ENCODE data around the gene GPALPP1.
A peak's percentile ranks its signal among the peaks of the same experiment; 100 is the strongest.
"Not testable (repeated sequence)": the region's sequence is repeated elsewhere in the genome, so short reads cannot be mapped to it uniquely, and the experiment has no call there.

Gene GPALPP1

GRCh38 chr13:44989071-44989889, at the start of gene GPALPP1, which contains the start of gene NUFIP1:
GPALPP1 (plus strand) TSS chr13:44989538; CDS start chr13:44989655, 117 bp downstream.
NUFIP1 (minus strand) TSS chr13:44989471; CDS start chr13:44989436, 35 bp downstream.
- DNase-seq (ENCODE audit: low spot score), result peak; percentile 82

GRCh38 chr13:44943411-44943810, 45.9 kb upstream of the GPALPP1 start:
- not testable (repeated sequence) for DNase-seq (ENCODE audit: low spot score)

- no peak for DNase-seq (ENCODE audit: low spot score)
Observed at GRCh38 chr13:44951184-44951583, 38.2 kb upstream of the GPALPP1 start.

- no peak for DNase-seq (ENCODE audit: low spot score)
Observed at GRCh38 chr13:44952671-44953070, 36.7 kb upstream of the GPALPP1 start.

GRCh38 chr13:44954224-44954623, 35.1 kb upstream of the GPALPP1 start:
- no peak for DNase-seq (ENCODE audit: low spot score)

GRCh38 chr13:44955406-44955805, 33.9 kb upstream of the GPALPP1 start:
- DNase-seq (ENCODE audit: low spot score), result no peak

- no peak for DNase-seq (ENCODE audit: low spot score)
Observed at GRCh38 chr13:44961997-44962396, 27.3 kb upstream of the GPALPP1 start.

- no peak for DNase-seq (ENCODE audit: low spot score)
Observed at GRCh38 chr13:44967704-44968433, 21.5 kb upstream of the GPALPP1 start.

- DNase-seq (ENCODE audit: low spot score), result no peak
Observed at GRCh38 chr13:44968434-44968815, 20.9 kb upstream of the GPALPP1 start.

GRCh38 chr13:44969551-44970484, 19.5 kb upstream of the GPALPP1 start:
- DNase-seq (ENCODE audit: low spot score), result peak; percentile 43

GRCh38 chr13:44971656-44972595, 17.4 kb upstream of the GPALPP1 start:
- DNase-seq (ENCODE audit: low spot score), result no peak

GRCh38 chr13:44972956-44973581, 16.3 kb upstream of the GPALPP1 start:
- DNase-seq (ENCODE audit: low spot score), result peak; percentile 62

GRCh38 chr13:44974056-44974793, 15.1 kb upstream of the GPALPP1 start:
- no peak for DNase-seq (ENCODE audit: low spot score)

GRCh38 chr13:44976196-44976595, 13.1 kb upstream of the GPALPP1 start:
- no peak for DNase-seq (ENCODE audit: low spot score)

GRCh38 chr13:44976949-44977583, 12.3 kb upstream of the GPALPP1 start:
- no peak for DNase-seq (ENCODE audit: low spot score)

- no peak for DNase-seq (ENCODE audit: low spot score)
Observed at GRCh38 chr13:44978328-44978727, 11.0 kb upstream of the GPALPP1 start.

GRCh38 chr13:44989941-44990340, 603 bp downstream of the GPALPP1 start:
- peak; percentile 14 for DNase-seq (ENCODE audit: low spot score)

GRCh38 chr13:45003417-45003816, 14.1 kb downstream of the GPALPP1 start:
- no peak for DNase-seq (ENCODE audit: low spot score)

GRCh38 chr13:45004096-45004495, 14.8 kb downstream of the GPALPP1 start:
- no peak for DNase-seq (ENCODE audit: low spot score)

Measured in hematopoietic multipotent progenitor cell treated with erythropoietin and hydrocortisone succinate and interleukin-3 and kit ligand, for 17 days (in vitro differentiated cells).